HG03039 (cell line): Measurements from ENCODE around the gene JMJD8.

Experiments used
- ATAC-seq: cut with Tn5 transposase; IDR thresholded peaks from one replicate; pipeline ENCODE4 v1.9.1; 2021; ENCODE audit warnings: mild to moderate bottlenecking, moderate library complexity; ENCODE audit not compliant: unreplicated experiment

Gene JMJD8

GRCh38 chr16:642189-643049, 41.7 kb downstream of the JMJD8 start:
- ATAC-seq, result peak; percentile 22

DNA sequence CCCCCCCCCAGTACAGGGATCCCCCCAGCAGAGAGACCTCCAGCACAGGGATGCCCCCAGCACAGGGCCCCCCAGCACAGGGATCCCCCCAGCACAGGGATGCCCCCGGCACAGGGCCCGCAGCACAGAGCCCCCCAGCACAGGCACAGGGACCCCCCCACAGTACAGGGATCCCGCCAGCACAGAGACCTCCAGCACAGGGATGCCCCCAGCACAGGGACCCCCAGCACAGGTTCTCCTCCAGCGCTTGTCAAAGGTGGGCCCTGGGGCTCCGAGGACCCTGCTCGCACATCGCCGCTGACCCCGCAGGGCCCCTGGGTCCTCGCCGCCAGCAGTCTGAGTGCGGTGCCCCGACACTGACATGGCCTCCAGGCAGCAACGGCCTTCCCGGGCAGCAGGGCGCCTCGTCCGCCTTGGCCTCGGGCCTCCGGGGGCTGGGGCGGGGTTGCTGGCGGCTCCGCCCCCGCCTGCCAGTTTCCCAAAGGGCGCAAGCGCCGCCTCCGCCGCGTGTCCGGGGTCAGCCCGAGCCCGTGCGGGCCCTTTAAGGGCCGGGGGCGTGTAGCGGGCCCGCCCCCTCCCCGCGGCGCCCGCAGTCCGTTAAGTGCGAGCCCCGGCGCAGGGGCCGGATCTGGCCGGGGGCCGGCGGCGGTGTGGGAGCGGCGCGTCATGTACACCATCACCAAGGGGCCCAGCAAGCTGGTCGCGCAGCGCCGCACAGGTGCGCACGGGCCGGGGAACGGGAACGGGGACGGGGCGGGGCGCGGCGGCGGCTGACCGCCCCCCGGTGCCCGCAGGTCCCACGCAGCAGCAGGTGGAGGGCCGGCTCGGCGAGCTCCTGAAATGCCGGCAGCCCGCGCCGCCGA, 42.6 kb downstream of the JMJD8 start, which contains the start of gene MCRIP2:
TSS of gene MCRIP2 (plus strand) at position 503 of the 863 bp plus-strand sequence. CDS start at position 667, 164 bp downstream.
- peak; percentile 36 for ATAC-seq

DNA sequence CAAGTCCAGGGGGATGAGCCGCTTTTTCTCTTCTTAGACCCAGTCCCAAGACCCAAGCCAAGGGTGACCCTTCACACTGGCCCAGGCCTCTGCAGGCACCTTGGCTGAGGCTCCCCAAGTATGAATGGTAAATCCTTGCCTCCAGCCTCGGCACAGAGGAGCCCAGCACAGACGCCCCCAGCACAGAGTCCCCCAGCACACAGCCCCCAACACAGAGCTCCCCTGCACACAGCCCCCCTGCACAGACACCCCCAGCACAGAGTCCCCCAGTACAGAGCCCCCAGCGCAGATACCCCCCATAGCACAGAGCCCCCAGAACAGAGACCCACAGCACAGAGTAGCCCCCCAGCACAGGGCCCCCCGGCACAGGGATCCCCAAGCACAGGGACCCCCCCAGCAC, 43.5 kb downstream of the JMJD8 start:
- no peak for ATAC-seq

- no peak for ATAC-seq
Observed at GRCh38 chr16:638836-639235, 45.3 kb downstream of the JMJD8 start.

- ATAC-seq, result no peak
Observed at GRCh38 chr16:638034-638543, 46.0 kb downstream of the JMJD8 start.

DNA sequence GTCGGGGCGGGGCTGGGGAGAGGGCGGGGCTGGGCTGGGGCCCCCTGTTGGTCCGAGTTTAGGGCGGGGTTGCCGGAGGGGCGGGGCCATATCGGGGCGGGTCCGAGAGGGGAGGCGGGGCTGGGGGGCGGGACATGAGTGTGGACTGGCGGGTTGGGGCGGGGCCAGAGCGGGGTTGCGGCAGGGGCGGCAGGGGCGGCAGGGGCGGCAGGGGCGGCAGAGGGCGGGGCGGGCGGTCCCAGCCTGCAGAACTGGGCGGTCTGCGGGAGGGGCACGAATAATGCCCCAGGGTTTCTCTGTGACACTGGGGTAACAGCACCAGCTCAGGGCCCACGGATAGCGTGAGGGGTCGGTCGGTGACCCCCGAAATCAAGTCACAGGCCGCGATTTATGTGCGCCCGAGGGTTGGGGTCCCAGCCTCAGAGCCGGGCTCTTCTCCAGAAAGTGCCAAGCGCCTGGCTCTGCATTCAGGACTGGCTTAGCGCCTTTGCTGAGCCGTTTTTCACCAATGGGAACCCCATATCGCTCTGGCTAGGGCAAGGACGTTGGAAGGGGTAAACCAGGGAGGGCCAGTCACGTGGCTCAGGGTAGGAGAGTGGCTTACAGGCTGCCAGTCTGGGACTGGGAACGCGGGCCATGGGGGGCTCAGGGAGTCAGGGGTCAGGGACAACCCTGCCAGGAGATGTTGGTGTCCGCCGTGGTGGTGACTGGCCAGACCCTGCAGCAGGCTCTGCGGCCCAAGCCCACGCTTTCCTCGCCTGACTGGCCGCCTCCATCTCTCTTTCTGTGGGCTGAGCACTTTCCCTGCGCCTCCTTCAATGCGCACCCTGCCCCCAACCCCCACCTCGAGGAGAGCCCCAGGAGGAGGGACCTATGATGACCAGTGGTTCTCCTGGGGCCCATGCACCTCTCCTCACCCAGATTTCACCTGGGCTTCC, 46.8 kb downstream of the JMJD8 start:
- ATAC-seq, result no peak

- peak; percentile 52 for ATAC-seq
Observed at GRCh38 chr16:636206-637080, 47.7 kb downstream of the JMJD8 start, which contains the start of gene METTL26. Gene METTL26 (minus strand): TSS chr16:636305. CDS start chr16:636290, 15 bp downstream.

GRCh38 chr16:635573-636205, 48.4 kb downstream of the JMJD8 start:
- no peak for ATAC-seq

GRCh38 chr16:634996-635395, 49.1 kb downstream of the JMJD8 start:
- no peak for ATAC-seq

GRCh38 chr16:634051-634670, 50.0 kb downstream of the JMJD8 start:
- no peak for ATAC-seq

DNA sequence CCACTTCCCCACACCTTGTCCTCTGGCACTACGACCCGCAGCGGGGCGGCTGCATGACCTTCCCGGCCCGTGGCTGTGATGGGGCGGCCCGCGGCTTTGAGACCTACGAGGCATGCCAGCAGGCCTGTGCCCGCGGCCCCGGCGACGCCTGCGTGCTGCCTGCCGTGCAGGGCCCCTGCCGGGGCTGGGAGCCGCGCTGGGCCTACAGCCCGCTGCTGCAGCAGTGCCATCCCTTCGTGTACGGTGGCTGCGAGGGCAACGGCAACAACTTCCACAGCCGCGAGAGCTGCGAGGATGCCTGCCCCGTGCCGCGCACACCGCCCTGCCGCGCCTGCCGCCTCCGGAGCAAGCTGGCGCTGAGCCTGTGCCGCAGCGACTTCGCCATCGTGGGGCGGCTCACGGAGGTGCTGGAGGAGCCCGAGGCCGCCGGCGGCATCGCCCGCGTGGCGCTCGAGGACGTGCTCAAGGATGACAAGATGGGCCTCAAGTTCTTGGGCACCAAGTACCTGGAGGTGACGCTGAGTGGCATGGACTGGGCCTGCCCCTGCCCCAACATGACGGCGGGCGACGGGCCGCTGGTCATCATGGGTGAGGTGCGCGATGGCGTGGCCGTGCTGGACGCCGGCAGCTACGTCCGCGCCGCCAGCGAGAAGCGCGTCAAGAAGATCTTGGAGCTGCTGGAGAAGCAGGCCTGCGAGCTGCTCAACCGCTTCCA, 50.6 kb downstream of the JMJD8 start:
- no peak for ATAC-seq

- ATAC-seq, result no peak
Observed at GRCh38 chr16:632486-633335, 51.4 kb downstream of the JMJD8 start.

DNA sequence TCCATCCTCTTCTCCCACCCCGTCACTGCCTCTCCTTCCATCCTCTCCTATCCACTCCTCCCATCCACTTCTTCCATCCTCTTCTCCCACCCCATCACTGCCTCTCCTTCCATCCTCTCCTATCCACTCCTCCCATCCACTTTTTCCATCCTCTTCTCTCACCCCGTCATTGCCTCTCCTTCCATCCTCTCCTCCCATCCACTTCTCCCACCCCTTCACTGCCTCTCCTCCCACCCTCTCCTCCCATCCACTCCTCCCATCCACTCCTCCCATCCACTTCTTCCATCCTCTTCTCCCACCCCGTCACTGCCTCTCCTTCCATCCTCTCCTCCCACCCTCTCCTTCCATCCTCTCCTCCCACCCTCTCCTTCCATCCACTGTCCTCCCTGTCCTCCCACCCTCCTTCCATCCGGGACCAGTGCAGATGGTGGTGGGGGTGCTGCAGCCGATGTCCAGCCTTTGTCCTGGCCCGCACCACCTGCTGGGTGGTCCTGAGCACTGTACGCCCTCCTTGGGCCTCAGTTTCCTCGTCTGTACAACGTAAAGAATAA, 52.3 kb downstream of the JMJD8 start:
- no peak for ATAC-seq
